Fibroblast of mammary gland (primary cell): ENCODE measurements around the gene SHTN1.

ENCODE experiments used
- DNase-seq: peaks from one replicate; pipeline ENCODE4 v3.0.0-alpha.2; 2010; ENCODE audit warnings: low read depth
- H3K4me3 ChIP-seq: 2 replicates; pipeline ENCODE4 v1.5.1; 2011; ENCODE audit warnings: low read depth, mild to moderate bottlenecking, low read length, moderate library complexity; ENCODE audit not compliant: control insufficient read depth
- CTCF ChIP-seq: conservative IDR thresholded peaks from 2 replicates; pipeline ENCODE4 v1.5.1; 2011; ENCODE audit warnings: low read depth, low read length, inconsistent platforms; ENCODE audit not compliant: control insufficient read depth, insufficient read depth

Gene SHTN1

GRCh38 chr10:116836083-116836482 lies 168.9 kb downstream of the SHTN1 start:
- TF ChIP-seq CTCF, result no peak

GRCh38 chr10:116835658-116836057 lies 169.3 kb downstream of the SHTN1 start:
- TF ChIP-seq CTCF, result no peak
- DNase-seq, result no peak
- no peak overlapping the region for H3K4me3 ChIP-seq

More at GRCh38 chr10:116836083-116836482, 168.9 kb downstream of the SHTN1 start:
- DNase-seq, result no peak
- H3K4me3 ChIP-seq, result no peak overlapping the region

GRCh38 chr10:116833986-116834985 lies 170.7 kb downstream of the SHTN1 start:
- H3K4me3 ChIP-seq, result no peak overlapping the region
- no peak for TF ChIP-seq CTCF
- no peak for DNase-seq

GRCh38 chr10:116831790-116832189 lies 173.2 kb downstream of the SHTN1 start:
- no peak for TF ChIP-seq CTCF
- no peak overlapping the region for H3K4me3 ChIP-seq
- no peak for DNase-seq
